ENCODE results near the gene INTS7. TPM values are rescaled to one million over a fixed set of nuclear protein-coding genes. Genes with fewer than 3 reads are reported as not detected.

INTS7 gene
- total and polyA plus RNA-seq, 8 donors: 3.1 to 10.1 (median 4.7) TPM

- intact Hi-C loops (cut with DNase I): loop anchor here in 1 of 3 donors (5.0 kb wide), 1 partner anchor 250 kb away; no protein-coding TSS in a partner anchor
- DNase-seq: no peak
Measured at GRCh38 chr1:211947396-211948295, 87.7 kb downstream of the INTS7 start.

GRCh38 chr1:211944733-211945500 lies 90.4 kb downstream of the INTS7 start:
- DNase-seq (peak in 5 of 6 donors; percentile 67 to 82 (median 75)), FAIRE-seq (no peak), ATAC-seq (peak; percentile 90 to 94 (median 93))
- Histone ChIP-seq H3K27ac (peak overlapping the region in 2 of 4 donors; percentile 54 to 58), H3K27me3 (no peaks in the 10 kb centered on the region), H3K9me3 (no peaks in the 10 kb centered on the region), H3K36me3 (no peaks in the 10 kb centered on the region), H3K4me3 (no peak overlapping the region), H3K4me1 (peaks cover 0 to 12% (median 7%) of the 10 kb centered on the region in 3 donors)
- intact Hi-C loops (cut with DNase I): loop anchor here in 1 of 3 donors (5.0 kb wide), 1 partner anchor 248 kb away; no protein-coding TSS in a partner anchor
- 17 to 20% methylated on average over 10 of the region's 10 CpGs for WGBS, 2 donors
- TF ChIP-seq, protein P1, sequence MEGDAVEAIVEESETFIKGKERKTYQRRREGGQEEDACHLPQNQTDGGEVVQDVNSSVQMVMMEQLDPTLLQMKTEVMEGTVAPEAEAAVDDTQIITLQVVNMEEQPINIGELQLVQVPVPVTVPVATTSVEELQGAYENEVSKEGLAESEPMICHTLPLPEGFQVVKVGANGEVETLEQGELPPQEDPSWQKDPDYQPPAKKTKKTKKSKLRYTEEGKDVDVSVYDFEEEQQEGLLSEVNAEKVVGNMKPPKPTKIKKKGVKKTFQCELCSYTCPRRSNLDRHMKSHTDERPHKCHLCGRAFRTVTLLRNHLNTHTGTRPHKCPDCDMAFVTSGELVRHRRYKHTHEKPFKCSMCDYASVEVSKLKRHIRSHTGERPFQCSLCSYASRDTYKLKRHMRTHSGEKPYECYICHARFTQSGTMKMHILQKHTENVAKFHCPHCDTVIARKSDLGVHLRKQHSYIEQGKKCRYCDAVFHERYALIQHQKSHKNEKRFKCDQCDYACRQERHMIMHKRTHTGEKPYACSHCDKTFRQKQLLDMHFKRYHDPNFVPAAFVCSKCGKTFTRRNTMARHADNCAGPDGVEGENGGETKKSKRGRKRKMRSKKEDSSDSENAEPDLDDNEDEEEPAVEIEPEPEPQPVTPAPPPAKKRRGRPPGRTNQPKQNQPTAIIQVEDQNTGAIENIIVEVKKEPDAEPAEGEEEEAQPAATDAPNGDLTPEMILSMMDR (IDR thresholded peaks at IDR 0.05): peak in 3 of 4 donors; percentile 14 to 45 (median 37)

More at GRCh38 chr1:211947396-211948295, 87.7 kb downstream of the INTS7 start:
- peaks cover 0 to 12% (median 7%) of the 10 kb centered on the region in 3 donors for H3K4me1 ChIP-seq
- no peaks in the 10 kb centered on the region for H3K9me3 ChIP-seq
- WGBS, 2 donors: 68 to 69% methylated on average over 11 of the region's 11 CpGs
- H3K4me3 ChIP-seq: no peak overlapping the region
- FAIRE-seq (no peak), ATAC-seq (peak in 2 of 4 donors; percentile 37 to 46)
- H3K36me3 ChIP-seq: no peaks in the 10 kb centered on the region
- peak overlapping the region in 1 of 4 donors; percentile 28 for H3K27ac ChIP-seq
- no peaks in the 10 kb centered on the region for H3K27me3 ChIP-seq
- TF ChIP-seq, protein P1 (IDR thresholded peaks at IDR 0.05): no peak

DNA sequence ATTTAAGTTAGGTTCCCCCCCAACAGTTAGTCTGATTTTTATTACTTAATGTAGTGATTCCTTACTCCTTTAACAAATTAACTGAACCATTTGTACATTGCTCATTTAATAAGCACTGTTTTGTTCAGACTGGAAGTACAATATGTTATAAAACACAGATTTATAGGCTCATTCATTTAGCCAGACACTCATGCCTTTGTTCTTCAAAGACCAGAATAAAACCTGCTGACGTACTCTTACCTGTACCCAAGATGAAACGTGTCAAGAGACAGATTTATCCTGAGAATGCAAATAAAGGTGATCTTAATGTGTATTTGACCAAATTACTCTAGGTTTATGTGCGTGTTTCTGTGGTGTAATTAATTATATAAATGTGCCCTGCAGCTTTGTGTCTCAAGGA lies 92.8 kb downstream of the INTS7 start:
- DNase-seq (no peak), FAIRE-seq (no peak), ATAC-seq (no peak)
- 64 to 66% methylated on average over 3 of the region's 3 CpGs for whole genome bisulfite sequencing, 2 donors
- peak overlapping the region in 1 of 4 donors; percentile 54 for H3K27ac ChIP-seq
- H3K9me3 ChIP-seq: no peaks in the 10 kb centered on the region
- H3K27me3 ChIP-seq: no peaks in the 10 kb centered on the region
- intact Hi-C loops (cut with DNase I): no loop called here
- no peak overlapping the region for H3K4me3 ChIP-seq
- H3K4me1 ChIP-seq: peaks cover 0 to 17% (median 7%) of the 10 kb centered on the region in 3 donors
- H3K36me3 ChIP-seq: no peaks in the 10 kb centered on the region
- TF ChIP-seq, protein P1 (IDR thresholded peaks at IDR 0.05): no peak

DNA sequence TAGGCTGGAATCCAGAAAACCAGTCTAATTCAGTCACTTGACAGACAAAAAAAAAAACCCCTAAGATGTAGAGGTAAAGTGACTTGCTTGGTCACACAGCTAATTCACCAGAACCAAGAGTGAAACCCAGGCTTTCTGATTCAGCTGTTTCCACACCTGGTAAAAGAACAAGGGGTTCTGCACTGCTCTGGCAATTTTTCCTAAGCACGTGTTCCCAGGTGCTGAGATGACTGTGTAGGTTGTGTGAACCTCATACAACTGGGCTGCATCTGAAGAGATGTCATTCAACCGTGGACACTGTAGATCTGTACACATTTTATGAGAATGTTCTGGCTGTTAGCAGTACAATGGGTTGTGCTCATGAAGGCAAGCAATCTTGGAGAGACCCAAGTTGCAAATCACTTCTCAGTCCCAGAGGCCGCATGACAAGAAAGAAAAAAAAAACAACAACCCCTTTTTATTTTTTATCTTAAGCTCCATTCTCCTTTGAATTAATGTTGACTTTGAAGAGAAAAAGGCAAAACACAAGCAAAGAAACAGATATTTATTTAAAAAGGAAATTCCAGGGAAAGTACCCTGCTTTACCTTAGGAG lies 95.4 kb downstream of the INTS7 start:
- DNase-seq (no peak), ATAC-seq (peak in 3 of 4 donors; percentile 7 to 42 (median 27)), FAIRE-seq (no peak)
- intact Hi-C loops (cut with DNase I): loop anchor here in 1 of 3 donors (10.0 kb wide), 1 partner anchor 105 kb away; the partner anchor contains the start of gene LPGAT1
- 79 to 80% methylated on average over 3 of the region's 3 CpGs for WGBS, 2 donors
- TF ChIP-seq, protein P1 (IDR thresholded peaks at IDR 0.05): no peak
- Histone ChIP-seq H3K36me3 (no peaks in the 10 kb centered on the region), H3K9me3 (no peaks in the 10 kb centered on the region), H3K27ac (peak overlapping the region in 1 of 4 donors; percentile 62), H3K27me3 (no peaks in the 10 kb centered on the region), H3K4me1 (peaks cover 0 to 13% (median 7%) of the 10 kb centered on the region in 3 donors), H3K4me3 (no peak overlapping the region)

All from pancreas (tissue), 10 donors.